Colonic mucosa (tissue), 4 donors: ENCODE measurements around the gene C2orf78. TPM values are rescaled to one million over a fixed set of nuclear protein-coding genes. Genes with fewer than 3 reads are reported as not detected.
"Not testable (repeated sequence)": the region's sequence is repeated elsewhere in the genome, so short reads cannot be mapped to it uniquely, and the experiment has no call there.

ENCODE experiments used
- DNase-seq: peaks from one replicate; pipeline ENCODE4 v3.0.0-alpha.2; 2020
- H3K27ac ChIP-seq: fragments of 200-600 bp; one replicate; pipeline ENCODE4 v1.8.0; 2021
- H3K27me3 ChIP-seq: fragments of 200-600 bp; one replicate; pipeline ENCODE4 v1.8.0; 2021
- H3K36me3 ChIP-seq: fragments of 200-600 bp; one replicate; pipeline ENCODE4 v1.8.0; 2021
- H3K4me1 ChIP-seq: fragments of 200-600 bp; one replicate; pipeline ENCODE4 v1.8.0; 2021; ENCODE audit warnings: mild to moderate bottlenecking
- H3K4me3 ChIP-seq: fragments of 200-600 bp; one replicate; pipeline ENCODE4 v1.8.0; 2021
- H3K9ac ChIP-seq, 2 donors: one replicate each; pipeline ENCODE4 v1.7.0; 2013; ENCODE audit warnings: control low read depth in 2 of 2, low read depth in 2 of 2, low read length in 2 of 2
- H3K9me3 ChIP-seq: fragments of 200-600 bp; one replicate; pipeline ENCODE4 v1.8.0; 2021
- intact Hi-C: fragments of 100-400 bp; cut with DNase I; formaldehyde crosslinking; loops from one replicate; pipeline ENCODE4 v1.14.1; 2022
- total RNA-seq, 2 donors: library from RNA; stranded (reverse); fragmentation: NEBNext Ultra II Directional in 1 of 2; extraction: Animal tissue kit (Norgen Biotek cat#: 25700) in 1 of 2; gene quantifications; one replicate each; pipeline ENCODE4 v1.2.1, GENCODE V29; 2021
- TF ChIP-seq, protein P1 (sequence below): fragments of 200-600 bp; IDR thresholded peaks from one replicate; pipeline ENCODE4 v1.8.0; 2022; ENCODE audit warnings: antibody characterized with exemption, mild to moderate bottlenecking
- donor health status: healthy.
- donor health status: DM: no; HTN: no; CAD: no.
- donor health status: DM: no; HTN: no; CAD: no.

Gene C2orf78
- total RNA-seq, 2 donors from 2014 or later = not detected

GRCh38 chr2:73746015-73746876, 37.7 kb upstream of the C2orf78 start:
- intact Hi-C loops = no loop called here
- Histone ChIP-seq H3K4me3 (no peak overlapping the region), H3K27ac (no peak overlapping the region), H3K36me3 (no peaks in the 10 kb centered on the region), H3K4me1 (no peaks in the 10 kb centered on the region), H3K27me3 (no peaks in the 10 kb centered on the region), H3K9me3 (no peaks in the 10 kb centered on the region), H3K9ac (no peak overlapping the region)
- no peak for DNase-seq
- TF ChIP-seq, protein P1, sequence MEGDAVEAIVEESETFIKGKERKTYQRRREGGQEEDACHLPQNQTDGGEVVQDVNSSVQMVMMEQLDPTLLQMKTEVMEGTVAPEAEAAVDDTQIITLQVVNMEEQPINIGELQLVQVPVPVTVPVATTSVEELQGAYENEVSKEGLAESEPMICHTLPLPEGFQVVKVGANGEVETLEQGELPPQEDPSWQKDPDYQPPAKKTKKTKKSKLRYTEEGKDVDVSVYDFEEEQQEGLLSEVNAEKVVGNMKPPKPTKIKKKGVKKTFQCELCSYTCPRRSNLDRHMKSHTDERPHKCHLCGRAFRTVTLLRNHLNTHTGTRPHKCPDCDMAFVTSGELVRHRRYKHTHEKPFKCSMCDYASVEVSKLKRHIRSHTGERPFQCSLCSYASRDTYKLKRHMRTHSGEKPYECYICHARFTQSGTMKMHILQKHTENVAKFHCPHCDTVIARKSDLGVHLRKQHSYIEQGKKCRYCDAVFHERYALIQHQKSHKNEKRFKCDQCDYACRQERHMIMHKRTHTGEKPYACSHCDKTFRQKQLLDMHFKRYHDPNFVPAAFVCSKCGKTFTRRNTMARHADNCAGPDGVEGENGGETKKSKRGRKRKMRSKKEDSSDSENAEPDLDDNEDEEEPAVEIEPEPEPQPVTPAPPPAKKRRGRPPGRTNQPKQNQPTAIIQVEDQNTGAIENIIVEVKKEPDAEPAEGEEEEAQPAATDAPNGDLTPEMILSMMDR = no peak

GRCh38 chr2:73746877-73747208, 37.1 kb upstream of the C2orf78 start:
- H3K4me1 ChIP-seq = no peaks in the 10 kb centered on the region
- no peak overlapping the region for H3K27ac ChIP-seq
- H3K27me3 ChIP-seq = no peaks in the 10 kb centered on the region
- intact Hi-C loops = no loop called here
- H3K36me3 ChIP-seq = no peaks in the 10 kb centered on the region
- TF ChIP-seq, protein P1 = no peak
- no peak overlapping the region for H3K9ac ChIP-seq
- no peak overlapping the region for H3K4me3 ChIP-seq
- DNase-seq = no peak
- no peaks in the 10 kb centered on the region for H3K9me3 ChIP-seq

DNA sequence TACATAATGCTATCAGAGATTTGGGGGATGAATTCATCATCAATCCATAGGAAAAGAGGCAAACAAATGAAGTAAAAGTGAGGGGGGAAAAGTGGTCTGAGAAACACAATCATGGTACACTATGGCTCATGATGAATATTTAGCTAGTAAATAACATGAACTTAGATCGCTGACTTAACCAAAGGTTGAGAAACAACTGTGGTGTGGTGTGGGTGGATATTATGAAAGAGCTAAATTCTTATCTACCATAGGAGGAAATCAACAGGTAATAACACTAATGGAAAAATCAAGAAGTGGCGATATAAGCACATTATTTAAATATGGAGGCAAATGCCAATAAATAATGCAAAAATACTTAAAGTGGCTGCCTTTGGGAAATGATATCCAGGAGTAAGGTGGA, 34.7 kb upstream of the C2orf78 start:
- no peak for DNase-seq
- no peaks in the 10 kb centered on the region for H3K4me1 ChIP-seq
- H3K9ac ChIP-seq = no peak overlapping the region
- H3K36me3 ChIP-seq = no peaks in the 10 kb centered on the region
- H3K9me3 ChIP-seq = no peaks in the 10 kb centered on the region
- no peak overlapping the region for H3K27ac ChIP-seq
- TF ChIP-seq, protein P1 = no peak
- H3K27me3 ChIP-seq = no peaks in the 10 kb centered on the region
- intact Hi-C loops = no loop called here
- H3K4me3 ChIP-seq = no peak overlapping the region

- H3K36me3 ChIP-seq, H3K27me3 ChIP-seq, H3K4me3 ChIP-seq, intact Hi-C loops, H3K9ac ChIP-seq, H3K4me1 ChIP-seq, H3K27ac ChIP-seq, H3K9me3 ChIP-seq, DNase-seq: not testable (repeated sequence)
Observed at GRCh38 chr2:73754332-73754731, 29.7 kb upstream of the C2orf78 start.

- intact Hi-C loops = no loop called here
- Histone ChIP-seq H3K4me3 (no peak overlapping the region), H3K9me3 (no peaks in the 10 kb centered on the region), H3K36me3 (peaks cover 6% of the 10 kb centered on the region), H3K9ac (no peak overlapping the region), H3K4me1 (no peaks in the 10 kb centered on the region), H3K27me3 (no peaks in the 10 kb centered on the region), H3K27ac (no peak overlapping the region)
- TF ChIP-seq, protein P1 = no peak
- DNase-seq = no peak
Observed at GRCh38 chr2:73759285-73759764, 24.7 kb upstream of the C2orf78 start.

DNA sequence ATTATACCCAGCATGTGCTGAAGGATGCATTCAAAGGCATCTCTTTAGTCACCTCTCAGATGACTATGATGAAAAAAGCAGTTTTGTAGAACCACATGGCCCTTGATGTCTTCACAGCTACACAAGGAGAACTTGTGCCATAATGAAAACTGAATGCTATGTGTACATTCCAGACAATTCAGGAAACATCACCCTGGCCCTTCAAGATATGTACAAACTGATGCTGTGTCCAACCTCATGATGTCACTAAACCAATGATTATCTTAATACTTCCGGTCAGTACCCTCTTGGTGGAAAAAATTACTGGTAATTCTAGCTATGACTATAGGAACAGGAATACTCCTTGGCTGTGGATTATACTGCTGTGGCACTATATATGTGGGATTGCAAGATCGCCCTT, 24.1 kb upstream of the C2orf78 start:
- no peak for DNase-seq
- Histone ChIP-seq H3K27me3 (no peaks in the 10 kb centered on the region), H3K4me3 (no peak overlapping the region), H3K9me3 (no peaks in the 10 kb centered on the region), H3K4me1 (no peaks in the 10 kb centered on the region), H3K36me3 (peaks cover 6% of the 10 kb centered on the region), H3K27ac (no peak overlapping the region), H3K9ac (no peak overlapping the region)
- intact Hi-C loops = no loop called here
- TF ChIP-seq, protein P1 = no peak
